DLD1 (cell line): ENCODE measurements around the gene FGFR3.

Experiments
- in situ Hi-C: cut with HindIII; loops from 2 replicates; pipeline ENCODE4 v1.10.0; 2017; ENCODE audit warnings: low sequenced_read_pairs

FGFR3 gene

GRCh38 chr4:1786544-1787362 is 6.3 kb upstream of the FGFR3 start:
- in situ Hi-C loops, result no loop called here

GRCh38 chr4:1787411-1788077 is 5.5 kb upstream of the FGFR3 start:
- in situ Hi-C loops, result no loop called here

- in situ Hi-C loops, result no loop called here
These were observed 4.7 kb upstream of the FGFR3 start for GRCh38 chr4:1788254-1788973.

GRCh38 chr4:1789552-1789951 is 3.5 kb upstream of the FGFR3 start:
- in situ Hi-C loops, result no loop called here

GRCh38 chr4:1790005-1790404 is 3.1 kb upstream of the FGFR3 start:
- in situ Hi-C loops, result no loop called here

GRCh38 chr4:1792158-1792831 is 798 bp upstream of the FGFR3 start:
- in situ Hi-C loops, result no loop called here

GRCh38 chr4:1793496-1793840 is 375 bp downstream of the FGFR3 start:
- in situ Hi-C loops, result no loop called here

GRCh38 chr4:1793940-1794808 is 1.1 kb downstream of the FGFR3 start:
- in situ Hi-C loops, result no loop called here

GRCh38 chr4:1794809-1795298 is 1.8 kb downstream of the FGFR3 start:
- in situ Hi-C loops, result no loop called here

- in situ Hi-C loops, result no loop called here
These were observed 2.5 kb downstream of the FGFR3 start for GRCh38 chr4:1795299-1796195.

GRCh38 chr4:1796486-1797204 is 3.6 kb downstream of the FGFR3 start:
- in situ Hi-C loops, result no loop called here

- in situ Hi-C loops, result no loop called here
These were observed 4.3 kb downstream of the FGFR3 start for GRCh38 chr4:1797298-1797860.

GRCh38 chr4:1797861-1798579 is 4.9 kb downstream of the FGFR3 start:
- in situ Hi-C loops, result no loop called here

GRCh38 chr4:1798580-1799386 is 5.7 kb downstream of the FGFR3 start:
- in situ Hi-C loops, result no loop called here

- in situ Hi-C loops, result no loop called here
These were observed 6.6 kb downstream of the FGFR3 start for GRCh38 chr4:1799387-1800375.

GRCh38 chr4:1800805-1801204 is 7.7 kb downstream of the FGFR3 start:
- in situ Hi-C loops, result no loop called here
